HepG2 (cell line): ENCODE data around the gene KCNQ2.

Experiments used
- CTCF ChIP-seq: sonication (generic); formaldehyde crosslinking; IDR thresholded peaks from 2 replicates; pipeline ENCODE4 v1.5.0; 2020; ENCODE audit warnings: mild to moderate bottlenecking, missing genetic modification reagents, moderate library complexity
- FOSL2 ChIP-seq: sonication (generic); formaldehyde crosslinking; IDR thresholded peaks from 2 replicates; pipeline ENCODE4 v1.4.0; 2020; ENCODE audit warnings: missing genetic modification reagents
- FOXM1 ChIP-seq: sonication (generic); formaldehyde crosslinking; IDR thresholded peaks from 2 replicates; pipeline ENCODE4 v1.5.0; 2020; ENCODE audit warnings: missing genetic modification reagents
- NCOR1 ChIP-seq: fragments of 200-600 bp; sonication (generic); IDR thresholded peaks from 2 replicates; pipeline ENCODE4 v1.7.0; 2017; ENCODE audit warnings: antibody characterized with exemption, low read length, borderline replicate concordance
- SNAI1 ChIP-seq: sonication (generic); formaldehyde crosslinking; IDR thresholded peaks from 2 replicates; pipeline ENCODE4 v1.5.0; 2020; ENCODE audit warnings: mild to moderate bottlenecking, missing genetic modification reagents, borderline replicate concordance
- SP2 ChIP-seq: sonication (generic); formaldehyde crosslinking; IDR thresholded peaks from 2 replicates; pipeline ENCODE4 v1.5.1; 2020; ENCODE audit warnings: mild to moderate bottlenecking, missing genetic modification reagents
- SP4 ChIP-seq: sonication (generic); formaldehyde crosslinking; IDR thresholded peaks from 2 replicates; pipeline ENCODE4 v1.8.1; 2023; ENCODE audit warnings: mild to moderate bottlenecking, missing genetic modification reagents
- SUZ12 ChIP-seq: fragments of 150-350 bp; IDR thresholded peaks from 2 replicates; pipeline ENCODE4 v1.6.1; 2014; ENCODE audit warnings: low read depth, low read length
- TARDBP ChIP-seq: sonication (generic); formaldehyde crosslinking; IDR thresholded peaks from 2 replicates; pipeline ENCODE4 v1.8.0; 2022; ENCODE audit warnings: mild to moderate bottlenecking, missing genetic modification reagents
- YY1 ChIP-seq: IDR thresholded peaks from 2 replicates; pipeline ENCODE4 v1.6.1; 2011; ENCODE audit warnings: low read length, low read depth, moderate library complexity, mild to moderate bottlenecking; ENCODE audit not compliant: insufficient read depth, insufficient replicate concordance
- ZNF274 ChIP-seq: sonication (generic); formaldehyde crosslinking; IDR thresholded peaks from 2 replicates; pipeline ENCODE4 v1.5.1; 2020; ENCODE audit warnings: mild to moderate bottlenecking, missing genetic modification reagents
- ZNF280D ChIP-seq: sonication (generic); formaldehyde crosslinking; IDR thresholded peaks from 2 replicates; pipeline ENCODE4 v1.5.1; 2020; ENCODE audit warnings: mild to moderate bottlenecking, missing genetic modification reagents
- ZNF770 ChIP-seq: sonication (generic); formaldehyde crosslinking; IDR thresholded peaks from 2 replicates; pipeline ENCODE4 v1.5.0; 2020; ENCODE audit warnings: mild to moderate bottlenecking, missing genetic modification reagents

GRCh38 chr20:63394920-63395455, 77.5 kb downstream of the KCNQ2 start:
- TF ChIP-seq SNAI1 (CRISPR knock-in tag) (no peak), FOXM1 (CRISPR knock-in tag) (no peak), YY1 (no peak), SUZ12 (no peak), SP4 (CRISPR knock-in tag) (no peak), TARDBP (CRISPR knock-in tag) (no peak), SP2 (CRISPR knock-in tag) (no peak), ZNF274 (CRISPR knock-in tag) (no peak), FOSL2 (no peak), CTCF (CRISPR knock-in tag) (no peak), ZNF770 (no peak), NCOR1 (no peak), ZNF280D (no peak)
